ENCODE measurements around the gene CCR5. TPM values are rescaled to one million over a fixed set of nuclear protein-coding genes. Genes with fewer than 3 reads are reported as not detected.

The CCR5 gene
- total and polyA plus RNA-seq, 9 of the 15 experiments (the other 6 are each of a cell fraction or from before 2014, with no cell fraction given) = not detected

GRCh38 chr3:46400000-46400734 is 29.4 kb downstream of the CCR5 start (continued):
- TF ChIP-seq, protein P1, sequence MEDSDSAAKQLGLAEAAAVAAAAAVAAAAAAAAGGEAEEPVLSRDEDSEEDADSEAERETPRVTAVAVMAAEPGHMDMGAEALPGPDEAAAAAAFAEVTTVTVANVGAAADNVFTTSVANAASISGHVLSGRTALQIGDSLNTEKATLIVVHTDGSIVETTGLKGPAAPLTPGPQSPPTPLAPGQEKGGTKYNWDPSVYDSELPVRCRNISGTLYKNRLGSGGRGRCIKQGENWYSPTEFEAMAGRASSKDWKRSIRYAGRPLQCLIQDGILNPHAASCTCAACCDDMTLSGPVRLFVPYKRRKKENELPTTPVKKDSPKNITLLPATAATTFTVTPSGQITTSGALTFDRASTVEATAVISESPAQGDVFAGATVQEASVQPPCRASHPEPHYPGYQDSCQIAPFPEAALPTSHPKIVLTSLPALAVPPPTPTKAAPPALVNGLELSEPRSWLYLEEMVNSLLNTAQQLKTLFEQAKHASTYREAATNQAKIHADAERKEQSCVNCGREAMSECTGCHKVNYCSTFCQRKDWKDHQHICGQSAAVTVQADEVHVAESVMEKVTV (CRISPR knock-in tag; IDR thresholded peaks at IDR 0.05) = peak; percentile 29; the same call in 1 of the 2 replicates
- TF ChIP-seq ERF (CRISPR knock-in tag; IDR thresholded peaks at IDR 0.05) (0 out of 2 replicates have a peak, but pooled peaks have one; percentile 29), SUPT5H (IDR thresholded peaks at IDR 0.05) (no peak), BDP1 (IDR thresholded peaks at IDR 0.05; ENCODE audit: insufficient read depth, insufficient read length) (no peak), PHF21A (IDR thresholded peaks at IDR 0.05; ENCODE audit: borderline replicate concordance, low read depth) (0 out of 2 replicates have a peak, but pooled peaks have one; percentile 4), ID3 (CRISPR knock-in tag; IDR thresholded peaks at IDR 0.05) (no peak), ID3 (tag; IDR thresholded peaks at IDR 0.05) (peak; percentile 81; the same call in 1 of the 2 replicates), CREB3L1 (IDR thresholded peaks at IDR 0.05; ENCODE audit: borderline replicate concordance, low read depth) (no peak), NFRKB (IDR thresholded peaks at IDR 0.05; ENCODE audit: low read depth) (no peak), MAZ (CRISPR knock-in tag; conservative IDR thresholded peaks at IDR 0.05 in 1 of 2, IDR thresholded peaks at IDR 0.05 in 1 of 2) (peak; percentile 26 to 75; a peak in 3 of 4 replicates), ADNP (tag; IDR thresholded peaks at IDR 0.05) (peak; percentile 74), MLX (CRISPR knock-in tag; conservative IDR thresholded peaks at IDR 0.05) (peak in 1 of 2 experiments; percentile 51; a peak in 1 of 4 replicates), POLR2AphosphoS2 (IDR thresholded peaks at IDR 0.05; ENCODE audit: low read length) (no peak)
- TF ChIP-seq, protein P2, sequence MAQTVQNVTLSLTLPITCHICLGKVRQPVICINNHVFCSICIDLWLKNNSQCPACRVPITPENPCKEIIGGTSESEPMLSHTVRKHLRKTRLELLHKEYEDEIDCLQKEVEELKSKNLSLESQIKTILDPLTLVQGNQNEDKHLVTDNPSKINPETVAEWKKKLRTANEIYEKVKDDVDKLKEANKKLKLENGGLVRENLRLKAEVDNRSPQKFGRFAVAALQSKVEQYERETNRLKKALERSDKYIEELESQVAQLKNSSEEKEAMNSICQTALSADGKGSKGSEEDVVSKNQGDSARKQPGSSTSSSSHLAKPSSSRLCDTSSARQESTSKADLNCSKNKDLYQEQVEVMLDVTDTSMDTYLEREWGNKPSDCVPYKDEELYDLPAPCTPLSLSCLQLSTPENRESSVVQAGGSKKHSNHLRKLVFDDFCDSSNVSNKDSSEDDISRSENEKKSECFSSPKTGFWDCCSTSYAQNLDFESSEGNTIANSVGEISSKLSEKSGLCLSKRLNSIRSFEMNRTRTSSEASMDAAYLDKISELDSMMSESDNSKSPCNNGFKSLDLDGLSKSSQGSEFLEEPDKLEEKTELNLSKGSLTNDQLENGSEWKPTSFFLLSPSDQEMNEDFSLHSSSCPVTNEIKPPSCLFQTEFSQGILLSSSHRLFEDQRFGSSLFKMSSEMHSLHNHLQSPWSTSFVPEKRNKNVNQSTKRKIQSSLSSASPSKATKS (CRISPR knock-in tag; IDR thresholded peaks at IDR 0.05) = no peak
- TF ChIP-seq, protein P3, sequence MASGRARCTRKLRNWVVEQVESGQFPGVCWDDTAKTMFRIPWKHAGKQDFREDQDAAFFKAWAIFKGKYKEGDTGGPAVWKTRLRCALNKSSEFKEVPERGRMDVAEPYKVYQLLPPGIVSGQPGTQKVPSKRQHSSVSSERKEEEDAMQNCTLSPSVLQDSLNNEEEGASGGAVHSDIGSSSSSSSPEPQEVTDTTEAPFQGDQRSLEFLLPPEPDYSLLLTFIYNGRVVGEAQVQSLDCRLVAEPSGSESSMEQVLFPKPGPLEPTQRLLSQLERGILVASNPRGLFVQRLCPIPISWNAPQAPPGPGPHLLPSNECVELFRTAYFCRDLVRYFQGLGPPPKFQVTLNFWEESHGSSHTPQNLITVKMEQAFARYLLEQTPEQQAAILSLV (tag; IDR thresholded peaks at IDR 0.05) = no peak
- TF ChIP-seq, protein P4, sequence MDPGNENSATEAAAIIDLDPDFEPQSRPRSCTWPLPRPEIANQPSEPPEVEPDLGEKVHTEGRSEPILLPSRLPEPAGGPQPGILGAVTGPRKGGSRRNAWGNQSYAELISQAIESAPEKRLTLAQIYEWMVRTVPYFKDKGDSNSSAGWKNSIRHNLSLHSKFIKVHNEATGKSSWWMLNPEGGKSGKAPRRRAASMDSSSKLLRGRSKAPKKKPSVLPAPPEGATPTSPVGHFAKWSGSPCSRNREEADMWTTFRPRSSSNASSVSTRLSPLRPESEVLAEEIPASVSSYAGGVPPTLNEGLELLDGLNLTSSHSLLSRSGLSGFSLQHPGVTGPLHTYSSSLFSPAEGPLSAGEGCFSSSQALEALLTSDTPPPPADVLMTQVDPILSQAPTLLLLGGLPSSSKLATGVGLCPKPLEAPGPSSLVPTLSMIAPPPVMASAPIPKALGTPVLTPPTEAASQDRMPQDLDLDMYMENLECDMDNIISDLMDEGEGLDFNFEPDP (CRISPR knock-in tag; IDR thresholded peaks at IDR 0.05) = no peak
- TF ChIP-seq, protein P5, sequence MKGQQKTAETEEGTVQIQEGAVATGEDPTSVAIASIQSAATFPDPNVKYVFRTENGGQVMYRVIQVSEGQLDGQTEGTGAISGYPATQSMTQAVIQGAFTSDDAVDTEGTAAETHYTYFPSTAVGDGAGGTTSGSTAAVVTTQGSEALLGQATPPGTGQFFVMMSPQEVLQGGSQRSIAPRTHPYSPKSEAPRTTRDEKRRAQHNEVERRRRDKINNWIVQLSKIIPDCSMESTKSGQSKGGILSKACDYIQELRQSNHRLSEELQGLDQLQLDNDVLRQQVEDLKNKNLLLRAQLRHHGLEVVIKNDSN (CRISPR knock-in tag; IDR thresholded peaks at IDR 0.05) = no peak

Data from K562 (cell line).